VCaP (cell line): ENCODE data around the gene PDIA5.

Experiments used
- H3K27ac ChIP-seq: fragments of 450-650 bp; 2 replicates; pipeline ENCODE4 v1.5.1; 2017
- CTCF ChIP-seq: fragments of 450-650 bp; conservative IDR thresholded peaks from 2 replicates; pipeline ENCODE4 v1.5.1; 2017; ENCODE audit warnings: mild to moderate bottlenecking, moderate library complexity

PDIA5 gene

DNA sequence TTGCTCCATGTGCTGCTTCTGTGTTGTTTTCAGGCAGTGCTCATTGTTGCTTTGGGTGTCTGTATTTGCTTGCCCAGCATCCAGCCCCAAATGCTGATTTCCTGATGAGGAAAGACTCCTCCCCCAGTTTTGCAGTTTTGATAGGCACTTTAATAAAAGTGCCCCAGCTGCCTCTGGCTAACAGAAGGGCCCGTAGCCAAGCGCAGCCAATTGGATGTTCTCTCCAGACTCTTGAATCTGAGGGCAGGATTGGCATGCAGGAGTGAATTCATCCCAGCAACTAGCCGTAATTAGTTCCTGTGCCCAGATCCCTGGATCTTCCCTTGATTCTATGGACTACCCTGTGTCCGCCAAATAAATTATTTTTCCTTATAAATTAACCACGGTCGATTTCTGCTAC, 24.4 kb upstream of the PDIA5 start:
- no peak overlapping the region for H3K27ac ChIP-seq
- TF ChIP-seq CTCF = no peak

DNA sequence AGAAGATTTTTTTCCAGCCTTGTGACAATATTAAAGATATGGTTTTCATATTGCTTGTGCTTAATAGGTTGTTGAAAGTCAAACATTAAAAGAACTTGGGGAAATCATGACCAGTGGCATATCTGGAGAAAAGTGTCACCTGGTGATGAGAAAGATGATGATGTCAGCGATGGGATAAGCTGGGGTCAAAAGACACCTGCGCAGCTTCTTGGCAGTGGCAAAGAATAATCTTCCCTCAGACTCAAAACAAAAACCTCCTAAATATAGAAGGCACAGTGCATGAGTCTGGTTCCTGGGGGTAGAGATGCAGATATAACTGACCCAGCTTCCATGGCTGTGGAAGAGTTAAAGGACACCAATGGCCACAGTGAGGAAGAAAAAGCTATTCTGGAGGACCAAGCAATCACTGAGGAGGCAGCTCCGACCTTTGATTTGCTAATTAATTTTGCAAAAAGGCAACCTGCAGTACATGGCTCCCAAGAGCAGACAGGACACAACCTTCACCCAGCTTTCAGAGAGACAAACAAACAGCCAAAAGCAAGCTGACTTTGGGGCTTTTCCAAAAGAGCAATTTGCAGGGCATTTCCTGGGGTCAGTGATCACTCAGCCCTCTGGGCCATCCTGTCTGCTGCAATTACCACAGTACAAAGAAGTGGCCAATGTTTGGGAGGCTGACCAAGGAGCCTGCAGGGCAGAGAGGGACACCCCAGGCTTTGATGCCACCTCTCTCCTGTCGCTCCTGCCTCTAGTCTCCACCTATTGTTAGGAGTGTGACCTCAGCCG, 21.7 kb upstream of the PDIA5 start:
- H3K27ac ChIP-seq = no peak overlapping the region
- no peak for TF ChIP-seq CTCF

- H3K27ac ChIP-seq = no peak overlapping the region
Measured at GRCh38 chr3:123046262-123047061, 20.4 kb upstream of the PDIA5 start.

GRCh38 chr3:123047062-123047319, 19.8 kb upstream of the PDIA5 start:
- H3K27ac ChIP-seq = no peak overlapping the region
- no peak for TF ChIP-seq CTCF

More at GRCh38 chr3:123046262-123047061, 20.4 kb upstream of the PDIA5 start:
- no peak for TF ChIP-seq CTCF

- TF ChIP-seq CTCF = no peak
Measured at GRCh38 chr3:123048480-123049237, 18.2 kb upstream of the PDIA5 start.

GRCh38 chr3:123050666-123051065, 16.2 kb upstream of the PDIA5 start:
- TF ChIP-seq CTCF = no peak
- H3K27ac ChIP-seq = no peak overlapping the region

More at GRCh38 chr3:123048480-123049237, 18.2 kb upstream of the PDIA5 start:
- no peak overlapping the region for H3K27ac ChIP-seq

DNA sequence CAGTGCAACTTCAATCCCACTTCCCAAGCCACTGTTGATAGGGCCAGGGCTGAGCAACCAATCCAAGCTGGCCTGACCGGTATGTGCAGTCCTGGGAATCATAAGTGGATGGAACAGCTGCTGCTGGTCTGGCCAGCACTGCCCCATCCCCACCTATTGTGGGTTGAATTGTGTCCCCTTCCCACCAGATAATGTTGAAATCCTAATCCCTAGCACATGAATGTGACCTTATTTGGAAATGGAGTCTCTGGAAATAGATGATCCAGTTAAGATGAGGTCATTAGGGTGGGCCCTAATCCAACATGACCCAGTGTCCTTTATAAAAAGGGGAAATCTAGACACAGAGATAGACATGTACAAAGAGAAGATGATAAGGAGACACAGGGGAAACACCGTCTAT, 13.7 kb upstream of the PDIA5 start:
- no peak overlapping the region for H3K27ac ChIP-seq
- TF ChIP-seq CTCF = no peak
